A673 (cell line): ENCODE measurements around the gene PNPLA5. TPM values are rescaled to one million over a fixed set of nuclear protein-coding genes. Genes with fewer than 3 reads are reported as not detected.

ENCODE experiments used
- BruUV-seq: library from RNA; stranded (reverse); fragments of 400-500 nt; replicated peaks from 2 replicates; lab custom pipeline; 2021; lab: Mats Ljungman, UMichigan
- CTCF ChIA-PET: fragments of 300-600 bp; sonication (Branson Sonifier 250); formaldehyde crosslinking; loops from one replicate; lab custom pipeline; 2022; ENCODE audit warnings: antibody characterized with exemption; lab: Charles Lee
- POLR2A ChIA-PET: fragments of 300-600 bp; sonication (Branson Sonifier 250); formaldehyde crosslinking; loops from one replicate; lab custom pipeline; 2022; ENCODE audit warnings: antibody characterized with exemption; ENCODE audit not compliant: low non-redundant PET; lab: Charles Lee
- DNase-seq: peaks from one replicate; pipeline ENCODE4 v3.0.0-alpha.2; 2015; ENCODE audit warnings: low spot score
- H3K27ac ChIP-seq: fragments of 200-600 bp; sonication (generic); 2 replicates; pipeline ENCODE4 v1.5.1; 2016; ENCODE audit warnings: mixed run types, low read depth, mild to moderate bottlenecking, mixed read lengths, antibody characterized with exemption, low read length; ENCODE audit not compliant: poor library complexity, severe bottlenecking
- H3K27me3 ChIP-seq: fragments of 200-600 bp; sonication (generic); replicated peaks from 2 replicates; pipeline ENCODE4 v1.6.1; 2017; ENCODE audit warnings: mixed run types, low read depth, mild to moderate bottlenecking, mixed read lengths, antibody characterized with exemption, low read length; ENCODE audit not compliant: insufficient read depth, poor library complexity
- H3K36me3 ChIP-seq: fragments of 200-600 bp; sonication (generic); 2 replicates; pipeline ENCODE4 v1.6.1; 2016; ENCODE audit warnings: mixed run types, mild to moderate bottlenecking, mixed read lengths, antibody characterized with exemption, low read length; ENCODE audit not compliant: insufficient read depth, poor library complexity, severe bottlenecking
- H3K4me1 ChIP-seq: fragments of 200-600 bp; sonication (generic); 2 replicates; pipeline ENCODE4 v1.6.1; 2017; ENCODE audit warnings: mixed run types, mild to moderate bottlenecking, mixed read lengths, antibody characterized with exemption, low read length; ENCODE audit not compliant: insufficient read depth, poor library complexity, severe bottlenecking
- H3K4me3 ChIP-seq: fragments of 200-600 bp; sonication (generic); 2 replicates; pipeline ENCODE4 v1.5.1; 2016; ENCODE audit warnings: low read depth, mixed run types, mild to moderate bottlenecking, mixed read lengths, low read length; ENCODE audit not compliant: poor library complexity, severe bottlenecking
- H3K9me3 ChIP-seq: fragments of 200-600 bp; sonication (generic); 2 replicates; pipeline ENCODE4 v1.6.1; 2016; ENCODE audit warnings: mixed run types, low read depth, mild to moderate bottlenecking, mixed read lengths, antibody characterized with exemption, low read length; ENCODE audit not compliant: poor library complexity, severe bottlenecking
- EZH2 ChIP-seq: fragments of 200-600 bp; sonication (generic); IDR thresholded peaks from 2 replicates; pipeline ENCODE4 v1.6.1; 2017; ENCODE audit warnings: borderline replicate concordance, low read depth, mild to moderate bottlenecking, mixed read lengths, antibody characterized with exemption, low read length; ENCODE audit not compliant: poor library complexity, severe bottlenecking
- intact Hi-C: fragments of 100-400 bp; cut with micrococcal nuclease; formaldehyde crosslinking; loops from one replicate; pipeline ENCODE4 v1.10.0; 2022; ENCODE audit not compliant: unreplicated experiment
- total RNA-seq: library from RNA; stranded (reverse); gene quantifications from 2 replicates; pipeline ENCODE4 v1.2.3, GENCODE V29; 2021
- TF ChIP-seq, protein P1 (sequence below): fragments of 300-800, 200-600 bp; sonication (generic); conservative IDR thresholded peaks from 2 replicates; pipeline ENCODE4 v1.5.1; 2017; ENCODE audit warnings: low read depth, mild to moderate bottlenecking, antibody characterized with exemption, low read length, moderate library complexity, mixed read lengths

PNPLA5 gene
- total RNA-seq, 1 experiment from 2014 or later: not detected

DNA sequence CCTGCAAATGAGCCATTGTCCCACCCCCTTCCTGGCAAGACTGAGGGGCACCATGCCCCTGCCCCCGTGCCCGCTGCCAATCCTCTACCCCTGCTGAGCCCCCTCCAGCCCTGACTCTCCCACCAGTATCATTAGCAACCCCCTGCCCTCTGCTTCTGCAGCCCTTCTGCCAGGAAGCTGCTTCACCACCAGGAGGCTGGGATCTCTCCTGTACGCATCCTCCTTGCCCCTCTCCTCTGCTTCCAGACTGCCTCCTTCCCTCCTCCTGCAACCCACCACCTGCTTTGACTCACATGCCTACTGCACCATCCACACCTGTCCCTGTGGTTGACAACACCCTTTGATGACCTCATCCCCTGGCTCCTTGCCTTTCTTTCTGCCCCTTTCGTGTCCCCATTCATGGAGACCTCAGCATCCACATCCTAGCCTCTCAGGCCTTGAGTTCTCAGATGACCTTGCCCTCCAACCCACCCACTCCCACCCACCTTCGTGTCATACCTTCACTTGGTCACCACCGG, 18.4 kb upstream of the PNPLA5 start:
- ChIA-PET CTCF (no interaction called here), POLR2A (no interaction called here)
- no peak for TF ChIP-seq EZH2
- TF ChIP-seq, protein P1, sequence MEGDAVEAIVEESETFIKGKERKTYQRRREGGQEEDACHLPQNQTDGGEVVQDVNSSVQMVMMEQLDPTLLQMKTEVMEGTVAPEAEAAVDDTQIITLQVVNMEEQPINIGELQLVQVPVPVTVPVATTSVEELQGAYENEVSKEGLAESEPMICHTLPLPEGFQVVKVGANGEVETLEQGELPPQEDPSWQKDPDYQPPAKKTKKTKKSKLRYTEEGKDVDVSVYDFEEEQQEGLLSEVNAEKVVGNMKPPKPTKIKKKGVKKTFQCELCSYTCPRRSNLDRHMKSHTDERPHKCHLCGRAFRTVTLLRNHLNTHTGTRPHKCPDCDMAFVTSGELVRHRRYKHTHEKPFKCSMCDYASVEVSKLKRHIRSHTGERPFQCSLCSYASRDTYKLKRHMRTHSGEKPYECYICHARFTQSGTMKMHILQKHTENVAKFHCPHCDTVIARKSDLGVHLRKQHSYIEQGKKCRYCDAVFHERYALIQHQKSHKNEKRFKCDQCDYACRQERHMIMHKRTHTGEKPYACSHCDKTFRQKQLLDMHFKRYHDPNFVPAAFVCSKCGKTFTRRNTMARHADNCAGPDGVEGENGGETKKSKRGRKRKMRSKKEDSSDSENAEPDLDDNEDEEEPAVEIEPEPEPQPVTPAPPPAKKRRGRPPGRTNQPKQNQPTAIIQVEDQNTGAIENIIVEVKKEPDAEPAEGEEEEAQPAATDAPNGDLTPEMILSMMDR: no peak
- no peak overlapping the region for H3K27ac ChIP-seq
- H3K4me1 ChIP-seq: no peaks in the 10 kb centered on the region
- no TSS peak for BruUV-seq
- H3K36me3 ChIP-seq: no peaks in the 10 kb centered on the region
- intact Hi-C loops: no loop called here
- no peaks in the 10 kb centered on the region for H3K9me3 ChIP-seq
- H3K27me3 ChIP-seq: peaks cover 18% of the 10 kb centered on the region
- DNase-seq: no peak
- no peak overlapping the region for H3K4me3 ChIP-seq

DNA sequence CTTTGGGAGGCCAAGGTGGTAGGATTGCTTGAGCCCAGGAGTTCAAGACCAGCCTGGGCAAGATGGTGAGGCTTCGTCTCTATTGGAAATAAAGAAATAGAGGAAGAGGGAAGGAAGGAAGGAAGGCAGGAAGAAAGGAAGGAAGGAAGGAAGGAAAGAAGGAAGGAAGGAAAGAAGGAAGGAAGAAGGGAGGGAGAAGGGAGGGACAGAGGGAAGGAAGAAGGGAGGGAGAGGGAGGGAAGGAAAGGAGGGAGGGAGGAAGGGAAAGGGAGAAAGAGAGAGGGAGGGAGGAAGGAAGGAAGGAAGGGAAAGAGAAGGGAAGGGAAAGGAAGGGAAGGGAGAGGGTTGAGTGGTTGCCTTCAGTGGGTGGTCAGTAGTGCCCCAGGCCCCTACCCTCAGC, 17.9 kb upstream of the PNPLA5 start:
- Histone ChIP-seq H3K36me3 (no peaks in the 10 kb centered on the region), H3K4me3 (no peak overlapping the region), H3K27me3 (peaks cover 18% of the 10 kb centered on the region), H3K27ac (no peak overlapping the region), H3K4me1 (no peaks in the 10 kb centered on the region), H3K9me3 (no peaks in the 10 kb centered on the region)
- intact Hi-C loops: no loop called here
- DNase-seq: no peak
- TF ChIP-seq, protein P1: no peak
- no peak for TF ChIP-seq EZH2
- BruUV-seq: no TSS peak
- ChIA-PET POLR2A (no interaction called here), CTCF (no interaction called here)

DNA sequence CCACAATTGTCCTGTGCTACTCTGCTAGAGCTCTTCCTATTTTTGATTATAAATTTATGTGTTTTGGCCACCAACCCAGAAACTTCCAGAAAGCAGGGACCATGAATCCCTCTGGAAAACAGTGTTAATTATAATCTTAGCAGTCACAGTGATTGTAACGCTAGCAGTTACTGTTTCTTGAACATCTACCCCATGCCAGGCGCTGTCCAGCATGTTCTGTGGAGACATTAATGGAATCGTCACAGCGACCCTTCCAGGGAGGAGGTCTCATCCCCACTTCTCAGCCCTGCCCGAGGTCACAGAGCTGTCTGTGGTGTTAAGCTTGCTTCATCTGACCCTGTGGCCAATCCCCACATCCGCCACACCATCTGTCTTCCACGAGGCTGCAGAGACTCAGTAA, 13.9 kb upstream of the PNPLA5 start:
- BruUV-seq: no TSS peak
- DNase-seq: no peak
- no peak for TF ChIP-seq EZH2
- TF ChIP-seq, protein P1: no peak
- H3K4me3 ChIP-seq: no peak overlapping the region
- intact Hi-C loops: no loop called here
- H3K27ac ChIP-seq: no peak overlapping the region
- CTCF ChIA-PET: no interaction called here
- H3K27me3 ChIP-seq: peaks cover 8% of the 10 kb centered on the region
- POLR2A ChIA-PET: no interaction called here
- no peaks in the 10 kb centered on the region for H3K36me3 ChIP-seq
- H3K4me1 ChIP-seq: no peaks in the 10 kb centered on the region
- no peaks in the 10 kb centered on the region for H3K9me3 ChIP-seq
